Naive B cell (primary cell): ENCODE measurements around the gene MED13L. TPM values are rescaled to one million over a fixed set of nuclear protein-coding genes. Genes with fewer than 3 reads are reported as not detected.

Experiments used
- ATAC-seq, 2 donors: fragments of 150-1000 bp; cut with Tn5 transposase; 2 replicates each; pipeline ENCODE4 v1.10.0; 2021; ENCODE audit warnings: low read depth in 2 of 2, mild to moderate bottlenecking in 2 of 2, moderate library complexity in 2 of 2
- DNase-seq: peaks from one replicate; pipeline ENCODE4 v3.0.0; 2022
- H3K27ac Mint-ChIP-seq, 6 donors: one replicate each; pipeline ENCODE4 v1.8.0; 2020 to 2022; ENCODE audit warnings: mild to moderate bottlenecking in 6 of 6, mixed read lengths in 6 of 6, moderate library complexity in 5 of 6, inconsistent platforms in 2 of 6
- H3K27me3 Mint-ChIP-seq, 3 donors: one replicate each; pipeline ENCODE4 v1.8.0; 2021 to 2022; ENCODE audit warnings: mixed read lengths in 3 of 3, mild to moderate bottlenecking in 1 of 3
- H3K36me3 Mint-ChIP-seq, 2 donors: one replicate each; pipeline ENCODE4 v1.8.0; 2020 to 2022; ENCODE audit warnings: mixed read lengths in 2 of 2, inconsistent platforms in 1 of 2, mild to moderate bottlenecking in 1 of 2
- H3K4me1 Mint-ChIP-seq, 3 donors: one replicate each; pipeline ENCODE4 v1.8.0; 2020 to 2022; ENCODE audit warnings: mixed read lengths in 3 of 3, inconsistent platforms in 1 of 3, mild to moderate bottlenecking in 1 of 3, moderate library complexity in 1 of 3
- H3K4me3 Mint-ChIP-seq, 8 donors: one replicate each; pipeline ENCODE4 v1.8.0; 2020 to 2022; ENCODE audit warnings: mild to moderate bottlenecking in 8 of 8, mixed read lengths in 8 of 8, moderate library complexity in 8 of 8, inconsistent platforms in 2 of 8
- H3K9me3 Mint-ChIP-seq, 7 donors: one replicate each; pipeline ENCODE4 v1.8.0; 2020 to 2022; ENCODE audit warnings: mixed read lengths in 7 of 7, mild to moderate bottlenecking in 5 of 7, inconsistent platforms in 2 of 7, moderate library complexity in 1 of 7
- polyA plus RNA-seq, 6 donors: library from polyadenylated mRNA; unstranded; fragments of 300-500 nt; fragmentation: Illumina TruSeq; gene quantifications; one replicate each; pipeline ENCODE4 v1.2.3, GENCODE V29; 2021; ENCODE audit warnings: low read depth in 6 of 6

The MED13L gene
- polyA plus RNA-seq, 6 donors from 2014 or later, result 12.5 to 19.2 (median 16.2) TPM

DNA sequence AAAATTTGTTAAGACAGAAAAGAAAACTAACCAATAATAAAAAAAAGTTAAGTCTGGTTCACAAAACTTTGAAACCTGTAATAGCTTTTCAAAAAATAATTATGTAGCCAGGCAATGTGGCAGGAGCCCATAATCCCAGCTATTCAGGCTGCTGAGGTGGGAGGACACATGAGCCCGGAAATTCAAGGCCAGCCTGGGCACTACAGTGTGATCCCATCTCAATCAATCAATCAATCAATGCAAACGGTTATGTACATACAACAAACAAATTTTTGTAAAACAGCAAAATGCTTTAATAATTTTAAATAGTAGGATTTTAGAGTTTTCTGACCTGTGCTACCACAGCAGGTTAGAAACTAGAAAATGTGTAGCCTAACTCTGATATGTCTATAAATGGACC, 152.4 kb downstream of the MED13L start:
- Mint-ChIP-seq H3K9me3 (no peaks in the 10 kb centered on the region), H3K27ac (no peak overlapping the region), H3K4me3 (no peak overlapping the region), H3K27me3 (no peaks in the 10 kb centered on the region), H3K4me1 (peaks cover 32 to 79% (median 45%) of the 10 kb centered on the region in 3 donors), H3K36me3 (no peaks in the 10 kb centered on the region)
- ATAC-seq, result no peak
- no peak for DNase-seq

DNA sequence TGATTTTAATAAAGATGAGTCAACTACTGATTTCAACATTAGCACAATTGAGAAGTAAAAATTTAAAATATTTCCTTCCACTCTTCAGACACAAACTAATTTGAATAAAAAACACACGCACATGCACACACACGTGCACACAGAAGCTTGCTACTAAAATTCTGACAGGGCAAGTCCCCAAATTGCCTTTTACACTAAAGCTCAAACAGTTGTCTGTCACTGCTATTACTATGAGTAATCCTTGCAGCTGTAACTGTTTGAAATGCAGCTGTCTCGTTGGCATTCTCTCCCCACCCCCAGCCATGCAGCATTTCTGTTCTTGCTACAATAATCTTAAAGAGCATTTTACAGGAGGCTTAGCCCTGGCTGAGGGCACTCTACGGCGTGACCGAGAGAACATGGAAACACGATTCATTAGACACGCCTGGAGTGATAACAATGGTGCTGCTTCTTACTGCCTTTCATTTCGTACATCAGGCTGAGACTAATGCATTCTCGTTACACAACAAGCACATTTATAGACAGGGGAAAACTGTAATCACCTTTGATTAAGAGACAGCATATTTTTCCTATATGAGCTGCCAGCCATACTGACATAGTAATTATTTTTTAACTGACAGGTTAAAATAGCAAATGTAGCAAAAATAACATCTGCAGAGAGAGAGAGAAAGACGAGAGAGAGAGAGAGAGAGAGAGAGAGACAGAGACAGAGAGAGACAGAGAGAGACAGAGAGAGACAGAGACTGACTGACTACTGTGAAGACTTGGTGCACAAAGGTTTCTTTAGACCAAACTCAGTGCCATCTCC, 153.8 kb downstream of the MED13L start:
- ATAC-seq, result peak; percentile 48 to 84
- DNase-seq, result no peak
- Mint-ChIP-seq H3K27me3 (no peaks in the 10 kb centered on the region), H3K27ac (peak overlapping the region; percentile 13 to 97 (median 68)), H3K9me3 (no peaks in the 10 kb centered on the region), H3K36me3 (no peaks in the 10 kb centered on the region), H3K4me1 (peaks cover 38 to 75% (median 47%) of the 10 kb centered on the region in 3 donors), H3K4me3 (peak overlapping the region in 6 of 8 donors; percentile 2 to 85 (median 36))

DNA sequence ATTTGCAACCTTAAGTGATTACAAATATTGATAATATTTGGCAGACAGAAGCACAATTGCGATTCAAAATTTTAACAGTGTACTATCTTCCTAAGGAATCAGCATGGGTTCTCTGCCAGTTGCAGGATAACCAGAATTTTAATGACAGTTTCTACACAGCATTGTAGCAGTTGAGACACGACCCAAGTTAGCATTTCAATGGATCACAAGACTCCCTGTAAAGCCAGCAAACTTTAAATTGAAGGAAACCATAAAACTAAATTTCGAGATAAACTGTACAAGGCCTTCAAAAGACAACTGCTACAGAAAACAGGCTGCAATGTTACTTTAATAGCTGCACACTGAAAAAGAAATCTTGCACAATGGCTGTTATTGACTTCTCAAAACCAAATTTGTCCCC, 154.9 kb downstream of the MED13L start:
- Mint-ChIP-seq H3K36me3 (no peaks in the 10 kb centered on the region), H3K4me3 (no peak overlapping the region), H3K9me3 (no peaks in the 10 kb centered on the region), H3K27me3 (no peaks in the 10 kb centered on the region), H3K27ac (no peak overlapping the region), H3K4me1 (peaks cover 33 to 71% (median 38%) of the 10 kb centered on the region in 3 donors)
- ATAC-seq (no peak), DNase-seq (no peak)

DNA sequence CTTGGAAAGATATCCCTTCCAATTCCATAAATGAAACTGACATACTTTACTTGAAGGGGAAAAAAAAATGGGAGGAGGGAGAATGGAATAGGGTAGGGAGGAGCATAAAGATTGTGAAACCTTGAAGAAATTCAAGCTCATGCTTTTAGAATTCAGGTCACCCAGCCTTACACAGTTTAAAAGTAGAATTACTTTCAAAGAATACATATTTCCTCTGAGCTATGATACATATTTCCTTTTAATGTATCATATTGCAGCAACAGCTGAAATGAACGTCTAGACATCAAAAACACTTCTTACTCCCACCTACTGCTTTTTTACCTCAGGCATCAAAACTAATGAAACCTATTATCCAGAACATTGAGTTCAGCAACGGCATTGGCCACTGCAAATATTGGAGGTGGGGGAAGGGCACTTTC, 156.0 kb downstream of the MED13L start:
- Mint-ChIP-seq H3K27me3 (no peaks in the 10 kb centered on the region), H3K4me3 (no peak overlapping the region), H3K9me3 (no peaks in the 10 kb centered on the region), H3K27ac (peak overlapping the region in 2 of 6 donors; percentile 1 to 39), H3K4me1 (peaks cover 33 to 70% (median 36%) of the 10 kb centered on the region in 3 donors), H3K36me3 (no peaks in the 10 kb centered on the region)
- ATAC-seq, result no peak
- DNase-seq, result no peak

DNA sequence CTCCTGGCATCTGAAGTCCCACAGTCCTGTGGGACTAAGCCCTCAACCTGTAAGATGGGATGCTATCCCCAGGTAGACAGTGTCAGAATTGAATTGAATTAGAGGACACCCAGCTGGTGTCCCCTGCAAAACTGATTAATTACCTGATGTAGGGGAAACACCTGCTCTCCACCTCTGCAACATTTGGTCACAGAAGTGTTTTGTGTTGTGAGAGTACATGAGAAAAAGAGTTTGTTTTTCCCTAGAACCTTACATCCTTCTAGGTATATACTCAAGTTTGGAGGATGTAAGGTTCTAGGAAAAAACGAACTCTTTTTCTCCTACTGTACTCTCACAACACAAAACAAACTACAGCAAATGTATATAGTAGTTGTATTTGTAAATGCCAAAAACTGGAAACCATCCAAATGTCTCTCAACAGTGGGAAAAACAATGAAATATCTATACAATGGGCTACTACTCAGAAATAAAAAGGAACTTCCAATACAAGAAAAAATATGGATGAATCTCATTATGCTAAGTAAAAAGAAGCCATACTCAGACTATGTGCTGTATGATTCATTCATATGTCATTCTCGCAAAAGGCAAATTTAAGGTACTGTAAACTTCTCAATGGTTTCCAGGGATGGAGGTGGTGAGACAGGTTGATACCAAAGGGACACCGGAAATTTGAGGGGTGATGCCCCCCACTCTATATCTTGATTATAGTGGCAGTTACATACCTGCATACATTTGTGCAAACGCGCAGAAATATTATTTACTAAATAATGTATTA, 160.7 kb downstream of the MED13L start:
- Mint-ChIP-seq H3K4me1 (peaks cover 39 to 63% (median 43%) of the 10 kb centered on the region in 3 donors), H3K27ac (peak overlapping the region in 2 of 6 donors; percentile 21 to 39), H3K27me3 (no peaks in the 10 kb centered on the region), H3K36me3 (no peaks in the 10 kb centered on the region), H3K4me3 (no peak overlapping the region), H3K9me3 (no peaks in the 10 kb centered on the region)
- ATAC-seq (no peak), DNase-seq (no peak)

DNA sequence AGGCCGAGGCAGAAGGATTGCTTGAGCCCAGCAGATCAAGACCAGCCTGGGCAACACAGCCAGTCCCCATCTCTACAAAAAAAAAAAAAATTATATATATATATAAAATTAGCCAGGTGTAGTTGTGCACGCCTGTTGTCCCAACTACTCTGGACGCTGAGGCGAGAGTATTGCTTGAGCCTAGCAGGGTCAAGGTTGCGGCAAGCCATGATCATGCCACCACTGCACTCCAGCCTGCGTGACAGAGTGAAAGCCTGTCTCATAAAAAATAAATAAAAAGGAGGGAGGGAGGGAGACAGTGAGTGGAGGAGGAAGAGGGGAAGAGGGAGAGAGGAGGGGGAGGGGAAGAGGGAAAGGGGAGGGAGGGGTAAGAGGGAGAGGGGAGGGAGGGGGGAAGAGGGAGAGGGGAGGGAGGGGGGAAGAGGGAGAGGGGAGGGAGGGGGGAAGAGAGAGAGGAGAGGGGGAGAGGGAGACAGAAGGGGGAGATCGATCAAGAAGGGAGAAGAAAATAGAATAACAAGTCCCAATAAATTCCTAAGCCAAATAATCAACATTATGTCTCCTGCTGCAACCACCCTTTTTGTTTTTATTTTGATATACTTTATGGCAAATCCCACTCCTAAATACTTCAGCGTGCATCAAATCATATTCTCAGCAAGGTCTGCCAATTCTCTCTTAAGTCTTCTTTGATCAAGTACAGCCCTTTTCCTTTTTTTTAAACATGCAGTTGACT, 163.9 kb downstream of the MED13L start:
- Mint-ChIP-seq H3K27ac (peak overlapping the region in 3 of 6 donors; percentile 5 to 69 (median 49)), H3K27me3 (no peaks in the 10 kb centered on the region), H3K4me3 (no peak overlapping the region), H3K9me3 (no peaks in the 10 kb centered on the region), H3K36me3 (no peaks in the 10 kb centered on the region), H3K4me1 (peaks cover 22 to 41% (median 27%) of the 10 kb centered on the region in 3 donors)
- ATAC-seq, result no peak
- no peak for DNase-seq

DNA sequence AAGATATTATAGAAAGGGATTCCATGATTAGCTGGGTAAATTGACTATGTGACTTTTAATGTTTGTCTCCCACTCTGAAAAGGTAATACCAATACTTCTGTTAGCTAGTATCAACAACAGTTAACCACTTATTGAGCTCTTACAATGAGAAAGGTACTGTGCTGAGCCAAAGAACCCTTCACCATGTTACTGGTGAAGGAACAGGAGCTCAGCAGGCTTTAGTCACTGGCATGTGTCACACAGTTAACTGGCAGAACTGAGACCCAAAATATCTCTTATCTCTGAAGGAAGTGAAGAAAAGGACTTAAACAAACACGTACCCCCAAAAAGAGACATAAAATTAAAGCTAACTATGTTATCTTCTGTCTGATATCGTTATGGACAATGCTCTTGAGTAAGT, 170.6 kb downstream of the MED13L start:
- Mint-ChIP-seq H3K36me3 (peaks cover 9 to 15% of the 10 kb centered on the region in 2 donors), H3K27me3 (no peaks in the 10 kb centered on the region), H3K4me3 (no peak overlapping the region), H3K4me1 (peaks cover 19 to 28% (median 23%) of the 10 kb centered on the region in 3 donors), H3K9me3 (peaks cover 0 to 5% (median 0%) of the 10 kb centered on the region in 7 donors), H3K27ac (peak overlapping the region in 1 of 6 donors; percentile 65)
- no peak for DNase-seq
- ATAC-seq, result no peak

DNA sequence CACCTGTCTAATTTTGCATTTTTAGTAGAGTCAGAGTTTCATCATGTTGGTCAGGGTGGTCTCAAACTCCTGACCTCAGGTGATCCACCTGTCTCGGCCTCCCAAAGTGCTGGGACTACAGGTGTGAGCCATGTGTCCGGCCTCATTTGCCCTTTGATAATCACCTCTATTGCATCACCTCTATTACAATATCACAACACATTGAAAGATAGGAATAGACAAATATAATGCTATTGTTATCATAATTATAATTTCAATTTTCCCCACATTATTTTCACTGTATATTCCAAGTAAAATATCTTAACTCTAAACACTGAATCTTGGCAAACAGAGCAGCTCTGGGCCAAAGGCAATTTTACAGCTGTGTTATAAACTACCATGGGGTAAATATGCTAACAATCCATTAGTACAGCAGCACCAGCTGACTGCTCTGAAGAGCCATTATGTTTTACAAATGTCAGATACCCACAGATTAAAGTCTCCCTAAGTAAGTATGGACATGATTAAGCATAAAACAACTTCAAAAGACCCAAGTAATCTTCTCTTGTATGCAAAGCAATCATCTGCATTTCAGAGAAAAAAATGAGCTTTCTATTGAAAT, 173.2 kb downstream of the MED13L start:
- DNase-seq (no peak), ATAC-seq (no peak)
- Mint-ChIP-seq H3K27me3 (no peaks in the 10 kb centered on the region), H3K27ac (peak overlapping the region in 1 of 6 donors; percentile 20), H3K36me3 (peaks cover 9 to 20% of the 10 kb centered on the region in 2 donors), H3K4me3 (no peak overlapping the region), H3K9me3 (peaks cover 0 to 5% (median 0%) of the 10 kb centered on the region in 7 donors), H3K4me1 (peaks cover 38 to 50% (median 42%) of the 10 kb centered on the region in 3 donors)

DNA sequence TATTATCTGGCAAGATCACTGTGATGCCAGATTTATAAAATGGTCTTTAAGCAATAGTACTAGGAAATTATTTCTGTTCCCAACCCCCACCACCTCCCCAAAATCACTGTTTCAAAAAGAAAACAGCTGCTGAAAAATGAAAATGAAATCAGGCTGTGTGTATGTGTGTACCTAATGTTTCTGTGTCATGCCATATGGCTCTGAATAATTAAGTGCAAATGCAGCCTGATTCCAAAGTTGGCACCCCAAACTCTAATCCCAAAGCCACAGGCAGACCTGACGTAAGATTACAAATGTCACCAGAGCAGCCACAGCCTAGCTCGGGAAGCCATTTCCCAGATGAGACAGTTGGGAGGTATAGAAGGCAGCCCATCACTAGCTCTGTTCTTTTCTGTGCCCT, 175.5 kb downstream of the MED13L start:
- Mint-ChIP-seq H3K27ac (peak overlapping the region in 4 of 6 donors; percentile 9 to 56 (median 40)), H3K36me3 (peaks cover 9 to 16% of the 10 kb centered on the region in 2 donors), H3K9me3 (peaks cover 0 to 5% (median 0%) of the 10 kb centered on the region in 7 donors), H3K4me1 (peaks cover 43 to 60% (median 49%) of the 10 kb centered on the region in 3 donors), H3K27me3 (no peaks in the 10 kb centered on the region), H3K4me3 (no peak overlapping the region)
- ATAC-seq (no peak), DNase-seq (no peak)

DNA sequence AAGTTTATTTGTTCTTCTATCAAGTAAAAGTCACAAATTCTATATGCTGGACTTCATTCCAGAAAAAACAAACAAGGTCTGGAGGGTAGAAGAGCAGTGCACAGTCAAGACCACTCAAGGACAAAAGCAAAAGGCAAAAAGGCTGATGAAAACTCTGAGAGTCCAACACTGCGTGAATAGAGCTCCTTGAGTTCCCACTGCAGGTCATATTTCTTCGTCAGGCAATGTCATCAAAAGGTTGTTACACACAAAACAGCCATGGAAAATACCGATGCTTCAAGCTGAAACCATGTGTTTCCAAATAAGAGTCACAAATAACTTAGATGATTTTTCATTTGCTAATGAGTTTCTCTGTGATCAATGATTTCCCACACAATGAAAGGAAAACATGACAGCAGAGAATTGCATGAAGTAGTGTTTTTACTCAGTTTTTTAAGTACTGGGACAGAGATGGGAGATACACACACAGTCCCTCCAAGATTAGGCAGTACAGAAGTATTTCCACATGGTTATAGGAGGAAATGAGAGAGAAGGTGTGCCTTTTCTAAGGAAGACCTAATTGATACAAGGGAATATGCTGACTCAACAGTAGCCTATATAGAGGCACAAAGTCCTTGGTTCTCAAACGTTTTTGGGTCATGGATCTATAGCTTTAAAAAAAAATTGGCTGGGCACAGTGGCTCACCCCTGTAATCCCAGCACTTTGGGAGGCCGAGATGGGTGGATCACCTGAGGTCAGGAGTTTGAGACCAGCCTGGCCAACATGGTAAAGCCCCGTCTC, 177.7 kb downstream of the MED13L start:
- Mint-ChIP-seq H3K9me3 (no peaks in the 10 kb centered on the region), H3K36me3 (peaks cover 0 to 5% of the 10 kb centered on the region in 2 donors), H3K27ac (peak overlapping the region in 4 of 6 donors; percentile 20 to 39 (median 28)), H3K4me3 (peak overlapping the region in 1 of 8 donors; percentile 47), H3K4me1 (peaks cover 35 to 55% (median 43%) of the 10 kb centered on the region in 3 donors), H3K27me3 (no peaks in the 10 kb centered on the region)
- DNase-seq (no peak), ATAC-seq (no peak)

DNA sequence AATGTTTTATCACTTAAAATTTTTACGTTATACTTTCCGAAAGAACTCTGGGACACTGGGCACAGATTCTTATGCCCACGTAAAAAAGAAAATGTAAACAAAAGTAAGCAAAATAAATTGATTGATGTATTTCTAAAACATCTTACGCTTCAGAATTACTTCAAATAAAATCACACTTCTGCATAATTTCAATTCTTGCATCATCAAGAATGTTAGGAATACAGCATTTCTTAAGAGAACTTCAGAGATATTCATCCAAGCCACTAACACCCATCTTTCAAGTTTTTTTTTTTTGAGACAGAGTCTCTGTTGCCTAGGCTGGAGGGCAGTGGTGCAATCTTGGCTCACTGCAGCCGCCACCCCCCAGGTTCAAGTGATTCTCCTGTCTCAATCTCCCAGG, 180.6 kb downstream of the MED13L start:
- peak overlapping the region in 1 of 6 donors; percentile 27 for H3K27ac Mint-ChIP-seq
- no peaks in the 10 kb centered on the region for H3K27me3 Mint-ChIP-seq
- no peak overlapping the region for H3K4me3 Mint-ChIP-seq
- peaks cover 25 to 38% (median 35%) of the 10 kb centered on the region in 3 donors for H3K4me1 Mint-ChIP-seq
- ATAC-seq, result no peak
- peaks cover 0 to 5% of the 10 kb centered on the region in 2 donors for H3K36me3 Mint-ChIP-seq
- no peak for DNase-seq
- no peaks in the 10 kb centered on the region for H3K9me3 Mint-ChIP-seq

DNA sequence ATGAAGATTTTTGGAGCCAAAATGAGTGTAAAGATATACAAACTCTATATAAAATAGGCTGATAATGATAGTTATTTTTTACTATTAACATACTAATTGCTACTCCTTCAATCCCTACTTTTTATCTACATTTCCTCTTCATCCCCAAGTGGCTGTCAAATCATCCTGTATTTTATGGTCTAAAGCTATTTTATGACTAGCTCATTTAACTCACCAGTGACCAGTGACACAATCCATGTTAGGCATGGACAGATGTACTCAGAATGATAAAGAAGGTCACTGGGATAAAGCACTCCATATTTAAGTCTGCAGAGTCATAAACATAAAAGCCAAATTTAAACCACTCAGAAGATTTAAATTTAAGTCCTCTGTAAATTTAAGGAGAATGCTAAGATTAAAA, 183.0 kb downstream of the MED13L start:
- ATAC-seq (no peak), DNase-seq (no peak)
- no peaks in the 10 kb centered on the region for H3K27me3 Mint-ChIP-seq
- peak overlapping the region in 2 of 6 donors; percentile 16 to 67 for H3K27ac Mint-ChIP-seq
- no peaks in the 10 kb centered on the region for H3K9me3 Mint-ChIP-seq
- H3K4me3 Mint-ChIP-seq, result no peak overlapping the region
- H3K4me1 Mint-ChIP-seq, result peaks cover 18 to 27% (median 22%) of the 10 kb centered on the region in 3 donors
- H3K36me3 Mint-ChIP-seq, result peaks cover 0 to 6% of the 10 kb centered on the region in 2 donors
